ENCODE measurements around the gene SLC46A3. TPM values are rescaled to one million over a fixed set of nuclear protein-coding genes. Genes with fewer than 3 reads are reported as not detected.

Gene SLC46A3
- total and polyA plus RNA-seq, 2 donors (not counting 1 experiment from before 2014, with no cell fraction given): 13.1 to 19.0 TPM

DNA sequence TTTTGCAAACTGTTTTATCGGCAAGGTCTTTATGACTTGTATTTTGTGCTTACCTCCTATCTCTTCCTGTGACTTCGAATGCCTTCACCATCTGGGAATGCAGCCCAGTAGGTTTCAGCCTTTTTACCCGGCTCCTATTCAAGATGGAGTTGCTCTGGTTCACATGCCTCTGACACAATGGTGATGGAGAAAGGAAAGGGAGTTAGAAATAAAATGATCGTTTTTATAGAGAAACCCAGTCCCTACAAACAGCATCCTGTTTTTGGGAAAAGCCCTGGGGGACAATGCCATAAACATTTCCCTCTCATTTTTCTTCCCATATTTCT is 27.5 kb upstream of the SLC46A3 start:
- Histone ChIP-seq H3K27me3 (replicated peaks in 1 of 4; ENCODE audit: control extremely low read depth in 1 of 4, control insufficient read depth in 3 of 4, insufficient read depth in 4 of 4, low read length in 3 of 4) (peaks cover 0 to 3% (median 0%) of the 10 kb centered on the region in 4 experiments), H3K9ac (ENCODE audit: low read length) (no peak overlapping the region), H3K27ac (ENCODE audit: low read length in 2 of 2) (no peak overlapping the region), H2AFZ (ENCODE audit: insufficient read depth, low read depth, low read length, poor library complexity, severe bottlenecking) (no peak overlapping the region), H3K36me3 (replicated peaks in 1 of 2; ENCODE audit: control extremely low read depth in 1 of 2, control insufficient read depth in 1 of 2, extremely low read depth in 1 of 2, insufficient read depth in 2 of 2, low read length in 1 of 2) (no peaks in the 10 kb centered on the region), H3K4me2 (replicated peaks; ENCODE audit: low read depth, low read length, poor library complexity, severe bottlenecking) (no peak overlapping the region), H4K20me1 (ENCODE audit: control insufficient read depth, insufficient read depth, low read length, poor library complexity, severe bottlenecking) (no peaks in the 10 kb centered on the region), H3K79me2 (ENCODE audit: control insufficient read depth, insufficient read depth, low read length) (no peaks in the 10 kb centered on the region), H3K4me3 (ENCODE audit: control extremely low read depth in 1 of 5, extremely low read depth in 1 of 5, insufficient read depth in 1 of 5, low read depth in 2 of 5, low read length in 4 of 5) (no peak overlapping the region), H3K9me3 (ENCODE audit: control extremely low read depth in 1 of 3, control insufficient read depth in 2 of 3, insufficient read depth in 1 of 3, low read length in 2 of 3) (no peaks in the 10 kb centered on the region), H3K4me1 (ENCODE audit: control insufficient read depth in 2 of 2, insufficient read depth in 2 of 2, low read length in 2 of 2) (no peaks in the 10 kb centered on the region)
- no peak for TF ChIP-seq EZH2 (IDR thresholded peaks at IDR 0.05; ENCODE audit: borderline replicate concordance, insufficient read depth, low read depth, low read length, poor library complexity, severe bottlenecking)
- TF ChIP-seq, protein P1, sequence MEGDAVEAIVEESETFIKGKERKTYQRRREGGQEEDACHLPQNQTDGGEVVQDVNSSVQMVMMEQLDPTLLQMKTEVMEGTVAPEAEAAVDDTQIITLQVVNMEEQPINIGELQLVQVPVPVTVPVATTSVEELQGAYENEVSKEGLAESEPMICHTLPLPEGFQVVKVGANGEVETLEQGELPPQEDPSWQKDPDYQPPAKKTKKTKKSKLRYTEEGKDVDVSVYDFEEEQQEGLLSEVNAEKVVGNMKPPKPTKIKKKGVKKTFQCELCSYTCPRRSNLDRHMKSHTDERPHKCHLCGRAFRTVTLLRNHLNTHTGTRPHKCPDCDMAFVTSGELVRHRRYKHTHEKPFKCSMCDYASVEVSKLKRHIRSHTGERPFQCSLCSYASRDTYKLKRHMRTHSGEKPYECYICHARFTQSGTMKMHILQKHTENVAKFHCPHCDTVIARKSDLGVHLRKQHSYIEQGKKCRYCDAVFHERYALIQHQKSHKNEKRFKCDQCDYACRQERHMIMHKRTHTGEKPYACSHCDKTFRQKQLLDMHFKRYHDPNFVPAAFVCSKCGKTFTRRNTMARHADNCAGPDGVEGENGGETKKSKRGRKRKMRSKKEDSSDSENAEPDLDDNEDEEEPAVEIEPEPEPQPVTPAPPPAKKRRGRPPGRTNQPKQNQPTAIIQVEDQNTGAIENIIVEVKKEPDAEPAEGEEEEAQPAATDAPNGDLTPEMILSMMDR (IDR thresholded peaks at IDR 0.05): no peak
- WGBS (ENCODE audit: insufficient coverage): no CpG with 5 or more reads among the region's 4 CpGs
- ChIA-PET POLR2A (no interaction called here), CTCF (no interaction called here)
- DNase-seq (no peak), ATAC-seq (ENCODE audit: low read depth) (no peak)
- Mint-ChIP-seq H3K4me1 (no peaks in the 10 kb centered on the region), H3K27ac (no peak overlapping the region), H3K4me3 (no peak overlapping the region), H3K9me3 (ENCODE audit: insufficient read depth) (no peaks in the 10 kb centered on the region), H3K27me3 (peaks cover 5% of the 10 kb centered on the region)
- intact Hi-C loops (cut with micrococcal nuclease): no loop called here

DNA sequence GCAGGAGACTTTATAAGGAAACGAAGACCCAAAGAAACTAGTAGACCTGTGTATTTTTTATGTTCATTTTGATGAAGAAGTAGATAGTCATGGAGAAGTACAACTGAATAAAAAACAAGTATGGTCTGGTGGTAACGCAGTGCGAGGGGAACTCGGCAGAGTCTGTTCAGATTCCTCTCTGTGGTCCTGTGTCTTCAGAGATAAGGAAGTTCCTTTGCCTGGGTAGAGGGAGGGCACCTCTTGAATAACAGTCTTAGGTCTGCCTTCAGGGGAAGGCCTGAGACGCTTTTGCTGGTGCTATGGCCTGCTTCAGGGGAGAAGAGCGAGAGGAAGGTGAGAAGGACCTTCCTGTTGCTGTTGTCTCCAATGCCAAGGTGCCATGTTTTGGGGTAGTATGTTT is 25.9 kb upstream of the SLC46A3 start:
- 20% methylated on average over 6 of the region's 6 CpGs for WGBS (ENCODE audit: insufficient coverage)
- TF ChIP-seq EZH2 (IDR thresholded peaks at IDR 0.05; ENCODE audit: borderline replicate concordance, insufficient read depth, low read depth, low read length, poor library complexity, severe bottlenecking): no peak
- Histone ChIP-seq H3K9me3 (ENCODE audit: control extremely low read depth in 1 of 3, control insufficient read depth in 2 of 3, insufficient read depth in 1 of 3, low read length in 2 of 3) (no peaks in the 10 kb centered on the region), H4K20me1 (ENCODE audit: control insufficient read depth, insufficient read depth, low read length, poor library complexity, severe bottlenecking) (no peaks in the 10 kb centered on the region), H3K27ac (ENCODE audit: low read length in 2 of 2) (no peak overlapping the region), H3K36me3 (replicated peaks in 1 of 2; ENCODE audit: control extremely low read depth in 1 of 2, control insufficient read depth in 1 of 2, extremely low read depth in 1 of 2, insufficient read depth in 2 of 2, low read length in 1 of 2) (no peaks in the 10 kb centered on the region), H3K79me2 (ENCODE audit: control insufficient read depth, insufficient read depth, low read length) (no peaks in the 10 kb centered on the region), H3K4me2 (replicated peaks; ENCODE audit: low read depth, low read length, poor library complexity, severe bottlenecking) (no peak overlapping the region), H3K27me3 (replicated peaks in 1 of 4; ENCODE audit: control extremely low read depth in 1 of 4, control insufficient read depth in 3 of 4, insufficient read depth in 4 of 4, low read length in 3 of 4) (peaks cover 0 to 3% (median 0%) of the 10 kb centered on the region in 4 experiments), H2AFZ (ENCODE audit: insufficient read depth, low read depth, low read length, poor library complexity, severe bottlenecking) (no peak overlapping the region), H3K4me3 (ENCODE audit: control extremely low read depth in 1 of 5, extremely low read depth in 1 of 5, insufficient read depth in 1 of 5, low read depth in 2 of 5, low read length in 4 of 5) (no peak overlapping the region), H3K4me1 (ENCODE audit: control insufficient read depth in 2 of 2, insufficient read depth in 2 of 2, low read length in 2 of 2) (no peaks in the 10 kb centered on the region), H3K9ac (ENCODE audit: low read length) (no peak overlapping the region)
- H3K27ac Mint-ChIP-seq: no peak overlapping the region
- no peaks in the 10 kb centered on the region for H3K4me1 Mint-ChIP-seq
- no peak overlapping the region for H3K4me3 Mint-ChIP-seq
- intact Hi-C loops (cut with micrococcal nuclease): no loop called here
- DNase-seq (no peak), ATAC-seq (ENCODE audit: low read depth) (no peak)
- CTCF ChIA-PET: no interaction called here
- POLR2A ChIA-PET: no interaction called here
- no peaks in the 10 kb centered on the region for H3K9me3 Mint-ChIP-seq (ENCODE audit: insufficient read depth)
- H3K27me3 Mint-ChIP-seq: no peaks in the 10 kb centered on the region
